ENCODE results near the gene RNF168. TPM values are rescaled to one million over a fixed set of nuclear protein-coding genes. Genes with fewer than 3 reads are reported as not detected.

RNF168 gene
- polyA plus RNA-seq, 3 donors, result 4.4 to 6.9 (median 6.7) TPM

- Histone ChIP-seq H4K20me1 (ENCODE audit: insufficient read depth, low read length) (peaks cover 77% of the 10 kb centered on the region), H2AFZ (ENCODE audit: insufficient read depth, low read depth, low read length, poor library complexity, severe bottlenecking) (no peak overlapping the region), H3K4me1 (ENCODE audit: control insufficient read depth in 1 of 2, insufficient read depth in 2 of 2, low read length in 2 of 2) (peaks cover 23 to 32% of the 10 kb centered on the region in 2 donors), H3K4me3 (replicated peaks in 1 of 3; ENCODE audit: low read depth in 2 of 3, low read length in 3 of 3) (peak overlapping the region; percentile 74 to 95 (median 84)), H3K9me3 (replicated peaks in 1 of 2; ENCODE audit: control insufficient read depth in 1 of 2, insufficient read depth in 1 of 2, low read length in 2 of 2) (no peaks in the 10 kb centered on the region), H3K36me3 (replicated peaks in 1 of 2; ENCODE audit: control insufficient read depth in 1 of 2, insufficient read depth in 2 of 2, low read length in 2 of 2) (peaks cover 7 to 37% of the 10 kb centered on the region in 2 donors), H3K79me2 (ENCODE audit: insufficient read depth, low read length) (peaks cover 86% of the 10 kb centered on the region), H3K27ac (ENCODE audit: low read depth in 1 of 2, low read length in 2 of 2) (peak overlapping the region in 1 of 2 donors; percentile 99), H3K9ac (ENCODE audit: insufficient read depth, low read length, poor library complexity, severe bottlenecking) (no peak overlapping the region), H3K27me3 (ENCODE audit: control insufficient read depth in 2 of 2, insufficient read depth in 2 of 2, low read length in 2 of 2) (no peaks in the 10 kb centered on the region), H3K4me2 (replicated peaks; ENCODE audit: extremely low read depth, low read length, poor library complexity, severe bottlenecking) (peak overlapping the region; percentile 82)
- no peak for TF ChIP-seq CTCF (IDR thresholded peaks at IDR 0.05)
- WGBS (ENCODE audit: insufficient coverage), result 42% methylated on average over 2 of the region's 11 CpGs
- peak overlapping the region; percentile 99 for H3K4me3 Mint-ChIP-seq
- intact Hi-C loops (cut with micrococcal nuclease), result loop anchor here in 1 of 2 donors (5.0 kb wide), 1 partner anchor 68 kb away; the partner anchor contains the start of gene UBXN7
- peaks cover 27 to 41% of the 10 kb centered on the region in 2 donors for H3K36me3 Mint-ChIP-seq
- peaks cover 40% of the 10 kb centered on the region for H3K4me1 Mint-ChIP-seq
- peaks cover 0 to 1% (median 0%) of the 10 kb centered on the region in 3 donors for H3K27me3 Mint-ChIP-seq (ENCODE audit: low read depth in 3 of 3)
- DNase-seq, result no peak
- no peaks in the 10 kb centered on the region for H3K9me3 Mint-ChIP-seq
- H3K27ac Mint-ChIP-seq, result peak overlapping the region in 6 of 7 donors; percentile 26 to 96 (median 89)
Observed at GRCh38 chr3:196499807-196500524, 3.6 kb downstream of the RNF168 start.

- no peak for DNase-seq
- peaks cover 7 to 46% of the 10 kb centered on the region in 2 donors for H3K36me3 ChIP-seq (replicated peaks in 1 of 2; ENCODE audit: control insufficient read depth in 1 of 2, insufficient read depth in 2 of 2, low read length in 2 of 2)
- H3K9me3 ChIP-seq (replicated peaks in 1 of 2; ENCODE audit: control insufficient read depth in 1 of 2, insufficient read depth in 1 of 2, low read length in 2 of 2), result no peaks in the 10 kb centered on the region
- peaks cover 19 to 27% of the 10 kb centered on the region in 2 donors for H3K4me1 ChIP-seq (ENCODE audit: control insufficient read depth in 1 of 2, insufficient read depth in 2 of 2, low read length in 2 of 2)
- peaks cover 95% of the 10 kb centered on the region for H3K79me2 ChIP-seq (ENCODE audit: insufficient read depth, low read length)
- TF ChIP-seq CTCF (IDR thresholded peaks at IDR 0.05), result no peak
- peaks cover 86% of the 10 kb centered on the region for H4K20me1 ChIP-seq (ENCODE audit: insufficient read depth, low read length)
- H3K27me3 ChIP-seq (ENCODE audit: control insufficient read depth in 2 of 2, insufficient read depth in 2 of 2, low read length in 2 of 2), result no peaks in the 10 kb centered on the region
- H3K27ac ChIP-seq (ENCODE audit: low read depth in 1 of 2, low read length in 2 of 2), result no peak overlapping the region
- peak overlapping the region in 2 of 7 donors; percentile 77 for H3K27ac Mint-ChIP-seq
- no peaks in the 10 kb centered on the region for H3K27me3 Mint-ChIP-seq (ENCODE audit: low read depth in 3 of 3)
- 97% methylated on average over 3 of the region's 5 CpGs for WGBS (ENCODE audit: insufficient coverage)
- H3K4me3 ChIP-seq (replicated peaks in 1 of 3; ENCODE audit: low read depth in 2 of 3, low read length in 3 of 3), result no peak overlapping the region
- H3K36me3 Mint-ChIP-seq, result peaks cover 27 to 50% of the 10 kb centered on the region in 2 donors
- peaks cover 38% of the 10 kb centered on the region for H3K4me1 Mint-ChIP-seq
- intact Hi-C loops (cut with micrococcal nuclease), result no loop called here
- H3K4me2 ChIP-seq (replicated peaks; ENCODE audit: extremely low read depth, low read length, poor library complexity, severe bottlenecking), result no peak overlapping the region
- no peak overlapping the region for H3K9ac ChIP-seq (ENCODE audit: insufficient read depth, low read length, poor library complexity, severe bottlenecking)
- H2AFZ ChIP-seq (ENCODE audit: insufficient read depth, low read depth, low read length, poor library complexity, severe bottlenecking), result no peak overlapping the region
- H3K4me3 Mint-ChIP-seq, result no peak overlapping the region
- no peaks in the 10 kb centered on the region for H3K9me3 Mint-ChIP-seq
Observed at GRCh38 chr3:196499061-196499460, 4.5 kb downstream of the RNF168 start.

Measured in CD14-positive monocyte (primary cell).